Measurements from ENCODE around the gene C2orf72. TPM values are rescaled to one million over a fixed set of nuclear protein-coding genes. Genes with fewer than 3 reads are reported as not detected.

Gene C2orf72
- total and polyA plus RNA-seq, 4 experiments from 2014 or later = not detected

- CTCF ChIA-PET (ENCODE audit: partially characterized antibody) = no interaction called here
- DNase-seq = no peak
- Mint-ChIP-seq H3K4me1 (peaks cover 3 to 6% (median 3%) of the 10 kb centered on the region in 4 donors), H3K27me3 (peaks cover 4 to 12% of the 10 kb centered on the region in 2 donors), H3K9me3 (no peaks in the 10 kb centered on the region), H3K27ac (no peak overlapping the region), H3K4me3 (no peak overlapping the region), H3K36me3 (no peaks in the 10 kb centered on the region)
- Histone ChIP-seq H3K27ac (ENCODE audit: low read depth, low read length) (no peak overlapping the region), H3K36me3 (ENCODE audit: insufficient read depth, low read length) (no peaks in the 10 kb centered on the region), H3K4me1 (ENCODE audit: insufficient read depth, low read length) (peaks cover 3% of the 10 kb centered on the region), H3K9me3 (ENCODE audit: control insufficient read depth in 1 of 2, low read length in 2 of 2) (no peaks in the 10 kb centered on the region), H3K27me3 (ENCODE audit: insufficient read depth, low read length) (no peaks in the 10 kb centered on the region), H3K4me3 (ENCODE audit: low read length in 2 of 2) (no peak overlapping the region)
- intact Hi-C loops (cut with micrococcal nuclease) = no loop called here
- POLR2A ChIA-PET (ENCODE audit: partially characterized antibody) = interaction anchor here (0.6 kb wide), 1 partner anchor 25 kb away, joined by 3 read pairs; no protein-coding TSS in a partner anchor
Observed at GRCh38 chr2:231047274-231047922, 10.1 kb downstream of the C2orf72 start.

GRCh38 chr2:231047923-231048915 lies 10.9 kb downstream of the C2orf72 start:
- H3K4me1 Mint-ChIP-seq = peaks cover 7 to 14% (median 10%) of the 10 kb centered on the region in 4 donors
- H3K4me3 ChIP-seq (ENCODE audit: low read length in 2 of 2) = no peak overlapping the region
- H3K36me3 ChIP-seq (ENCODE audit: insufficient read depth, low read length) = no peaks in the 10 kb centered on the region
- H3K4me1 ChIP-seq (ENCODE audit: insufficient read depth, low read length) = peaks cover 7% of the 10 kb centered on the region
- ChIA-PET POLR2A (ENCODE audit: partially characterized antibody) (interaction anchor here (0.6 kb wide), 1 partner anchor 26 kb away, joined by 3 read pairs; no protein-coding TSS in a partner anchor), CTCF (ENCODE audit: partially characterized antibody) (interaction anchor here (1.2 kb wide), 1 partner anchor 224 kb away, joined by 3 read pairs; no protein-coding TSS in a partner anchor)
- no peak for DNase-seq
- H3K36me3 Mint-ChIP-seq = peaks cover 0 to 3% of the 10 kb centered on the region in 2 donors
- H3K9me3 ChIP-seq (ENCODE audit: control insufficient read depth in 1 of 2, low read length in 2 of 2) = no peaks in the 10 kb centered on the region
- H3K27ac ChIP-seq (ENCODE audit: low read depth, low read length) = no peak overlapping the region
- no peaks in the 10 kb centered on the region for H3K27me3 ChIP-seq (ENCODE audit: insufficient read depth, low read length)
- H3K27ac Mint-ChIP-seq = no peak overlapping the region
- H3K4me3 Mint-ChIP-seq = no peak overlapping the region
- intact Hi-C loops (cut with micrococcal nuclease) = no loop called here
- peaks cover 4 to 12% of the 10 kb centered on the region in 2 donors for H3K27me3 Mint-ChIP-seq
- H3K9me3 Mint-ChIP-seq = no peaks in the 10 kb centered on the region

GRCh38 chr2:231049286-231050017 lies 12.1 kb downstream of the C2orf72 start:
- no peak for DNase-seq
- Mint-ChIP-seq H3K27ac (no peak overlapping the region), H3K36me3 (peaks cover 0 to 3% of the 10 kb centered on the region in 2 donors), H3K4me1 (peaks cover 9 to 24% (median 16%) of the 10 kb centered on the region in 4 donors), H3K4me3 (no peak overlapping the region), H3K27me3 (peaks cover 4 to 15% of the 10 kb centered on the region in 2 donors), H3K9me3 (no peaks in the 10 kb centered on the region)
- H3K36me3 ChIP-seq (ENCODE audit: insufficient read depth, low read length) = no peaks in the 10 kb centered on the region
- H3K27me3 ChIP-seq (ENCODE audit: insufficient read depth, low read length) = no peaks in the 10 kb centered on the region
- H3K9me3 ChIP-seq (ENCODE audit: control insufficient read depth in 1 of 2, low read length in 2 of 2) = no peaks in the 10 kb centered on the region
- ChIA-PET POLR2A (ENCODE audit: partially characterized antibody) (no interaction called here), CTCF (ENCODE audit: partially characterized antibody) (no interaction called here)
- intact Hi-C loops (cut with micrococcal nuclease) = loop anchor here (10.0 kb wide), 1 partner anchor 145 kb away; no protein-coding TSS in a partner anchor
- H3K4me1 ChIP-seq (ENCODE audit: insufficient read depth, low read length) = peaks cover 9% of the 10 kb centered on the region
- H3K27ac ChIP-seq (ENCODE audit: low read depth, low read length) = no peak overlapping the region
- no peak overlapping the region for H3K4me3 ChIP-seq (ENCODE audit: low read length in 2 of 2)

- no peak overlapping the region for H3K4me3 ChIP-seq (ENCODE audit: low read length in 2 of 2)
- H3K27ac Mint-ChIP-seq = no peak overlapping the region
- peaks cover 9 to 27% (median 16%) of the 10 kb centered on the region in 4 donors for H3K4me1 Mint-ChIP-seq
- H3K4me3 Mint-ChIP-seq = no peak overlapping the region
- H3K36me3 Mint-ChIP-seq = peaks cover 0 to 3% of the 10 kb centered on the region in 2 donors
- ChIA-PET POLR2A (ENCODE audit: partially characterized antibody) (no interaction called here), CTCF (ENCODE audit: partially characterized antibody) (interaction anchor here (0.6 to 1.3 kb wide), 5 partner anchors 11 to 522 kb away, joined by 3 to 5 read pairs (median 3); no protein-coding TSS in a partner anchor)
- no peak for DNase-seq
- intact Hi-C loops (cut with micrococcal nuclease) = loop anchor here (10.0 kb wide), 1 partner anchor 145 kb away; no protein-coding TSS in a partner anchor
- H3K36me3 ChIP-seq (ENCODE audit: insufficient read depth, low read length) = no peaks in the 10 kb centered on the region
- H3K27me3 Mint-ChIP-seq = peaks cover 4 to 15% of the 10 kb centered on the region in 2 donors
- no peaks in the 10 kb centered on the region for H3K9me3 ChIP-seq (ENCODE audit: control insufficient read depth in 1 of 2, low read length in 2 of 2)
- no peaks in the 10 kb centered on the region for H3K27me3 ChIP-seq (ENCODE audit: insufficient read depth, low read length)
- no peaks in the 10 kb centered on the region for H3K9me3 Mint-ChIP-seq
- peaks cover 9% of the 10 kb centered on the region for H3K4me1 ChIP-seq (ENCODE audit: insufficient read depth, low read length)
- H3K27ac ChIP-seq (ENCODE audit: low read depth, low read length) = no peak overlapping the region
Observed at GRCh38 chr2:231050018-231050901, 12.9 kb downstream of the C2orf72 start.

DNA sequence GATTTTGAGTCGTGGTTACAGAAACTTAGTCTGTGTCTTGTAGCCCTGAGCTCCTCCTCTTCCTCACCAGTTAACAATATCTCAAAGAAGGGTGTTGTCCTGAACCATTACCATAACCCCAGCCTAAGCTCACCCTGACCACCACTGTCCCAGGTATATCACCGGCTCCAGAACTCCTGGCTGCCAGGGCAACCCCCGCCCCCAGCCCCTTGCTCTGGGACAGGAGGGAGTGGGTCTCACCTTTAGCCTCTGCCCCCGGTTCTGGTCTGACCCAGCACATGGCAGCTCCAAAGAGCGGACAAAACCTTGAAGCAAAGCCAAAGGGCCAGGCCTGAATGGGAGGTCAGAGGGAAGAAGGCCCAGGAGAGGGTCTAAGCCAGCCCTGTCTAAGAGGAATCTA lies 13.8 kb downstream of the C2orf72 start:
- POLR2A ChIA-PET (ENCODE audit: partially characterized antibody) = no interaction called here
- peaks cover 9% of the 10 kb centered on the region for H3K4me1 ChIP-seq (ENCODE audit: insufficient read depth, low read length)
- Mint-ChIP-seq H3K36me3 (peaks cover 0 to 3% of the 10 kb centered on the region in 2 donors), H3K27me3 (peaks cover 4 to 15% of the 10 kb centered on the region in 2 donors), H3K27ac (no peak overlapping the region), H3K9me3 (no peaks in the 10 kb centered on the region), H3K4me1 (peaks cover 9 to 29% (median 19%) of the 10 kb centered on the region in 4 donors), H3K4me3 (peak overlapping the region in 2 of 8 donors; percentile 32 to 50)
- intact Hi-C loops (cut with micrococcal nuclease) = loop anchor here (10.0 kb wide), 1 partner anchor 146 kb away; no protein-coding TSS in a partner anchor
- H3K36me3 ChIP-seq (ENCODE audit: insufficient read depth, low read length) = no peaks in the 10 kb centered on the region
- CTCF ChIA-PET (ENCODE audit: partially characterized antibody) = interaction anchor here (0.7 to 1.3 kb wide), 5 partner anchors 10 to 149 kb away, joined by 3 to 5 read pairs (median 3); no protein-coding TSS in a partner anchor
- H3K27me3 ChIP-seq (ENCODE audit: insufficient read depth, low read length) = no peaks in the 10 kb centered on the region
- H3K27ac ChIP-seq (ENCODE audit: low read depth, low read length) = no peak overlapping the region
- H3K4me3 ChIP-seq (ENCODE audit: low read length in 2 of 2) = no peak overlapping the region
- no peak for DNase-seq
- H3K9me3 ChIP-seq (ENCODE audit: control insufficient read depth in 1 of 2, low read length in 2 of 2) = no peaks in the 10 kb centered on the region
